ENCODE results near the gene SOX11.

The SOX11 gene

GRCh38 chr2:5673145-5674025 lies 18.8 kb upstream of the SOX11 start:
- Histone ChIP-seq H3K4me3 (ENCODE audit: low read length) (peak overlapping the region; percentile 61), H3K27ac (ENCODE audit: low read length) (no peak overlapping the region), H3K36me3 (ENCODE audit: insufficient read depth, low read depth, low read length) (no peaks in the 10 kb centered on the region), H3K27me3 (ENCODE audit: insufficient read depth, low read length) (peaks cover 51% of the 10 kb centered on the region), H3K9ac (ENCODE audit: low read depth, low read length) (no peak overlapping the region; the same call in 1 of the 2 replicates), H3K4me1 (ENCODE audit: insufficient read depth, low read length) (peaks cover 12% of the 10 kb centered on the region; the same call in 1 of the 2 replicates), H3K9me3 (ENCODE audit: insufficient read depth, low read depth, low read length) (no peaks in the 10 kb centered on the region)

DNA sequence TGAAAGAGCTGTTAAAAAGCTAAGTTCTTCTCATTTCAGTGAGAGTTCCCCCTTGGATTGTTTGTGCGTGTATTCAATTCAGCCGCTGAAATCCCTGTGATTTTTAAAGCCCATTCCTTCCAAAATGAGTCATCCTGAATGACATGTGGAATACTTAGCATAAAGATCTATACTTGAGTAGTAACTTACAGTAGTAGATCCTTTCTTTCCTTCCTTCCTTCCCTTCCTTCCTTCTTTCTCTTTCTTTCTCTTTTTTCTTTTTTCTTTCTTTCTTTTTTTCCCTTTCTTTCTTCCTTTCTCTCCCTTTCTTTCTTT lies 18.2 kb upstream of the SOX11 start:
- peaks cover 8% of the 10 kb centered on the region; the same call in 1 of the 2 replicates for H3K4me1 ChIP-seq (ENCODE audit: insufficient read depth, low read length)
- no peaks in the 10 kb centered on the region for H3K36me3 ChIP-seq (ENCODE audit: insufficient read depth, low read depth, low read length)
- H3K27ac ChIP-seq (ENCODE audit: low read length) = no peak overlapping the region
- H3K4me3 ChIP-seq (ENCODE audit: low read length) = peak overlapping the region; percentile 61
- no peak overlapping the region; the same call in 1 of the 2 replicates for H3K9ac ChIP-seq (ENCODE audit: low read depth, low read length)
- H3K27me3 ChIP-seq (ENCODE audit: insufficient read depth, low read length) = peaks cover 51% of the 10 kb centered on the region
- H3K9me3 ChIP-seq (ENCODE audit: insufficient read depth, low read depth, low read length) = no peaks in the 10 kb centered on the region

DNA sequence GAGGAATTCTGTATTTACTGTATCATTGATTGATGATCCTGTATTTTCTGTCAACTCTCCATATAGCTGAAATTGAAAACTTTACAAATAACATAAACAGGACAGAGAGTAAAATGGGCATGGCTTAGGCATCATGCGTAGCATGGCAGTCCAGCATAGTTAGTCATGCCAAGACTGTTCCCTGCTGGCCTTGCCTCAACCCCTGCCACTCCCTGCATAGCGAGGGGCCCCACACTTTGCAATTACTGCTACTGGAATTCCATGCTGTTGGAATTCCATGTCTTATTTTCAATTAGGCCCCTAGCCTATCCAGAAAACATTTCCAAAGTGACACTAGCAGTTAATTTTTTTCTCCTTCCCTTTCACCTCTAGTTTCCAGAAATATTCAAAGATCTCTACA lies 15.1 kb upstream of the SOX11 start:
- Histone ChIP-seq H3K36me3 (ENCODE audit: insufficient read depth, low read depth, low read length) (no peaks in the 10 kb centered on the region), H3K9me3 (ENCODE audit: insufficient read depth, low read depth, low read length) (no peaks in the 10 kb centered on the region), H3K27ac (ENCODE audit: low read length) (no peak overlapping the region), H3K4me1 (ENCODE audit: insufficient read depth, low read length) (peaks cover 6% of the 10 kb centered on the region; the same call in 1 of the 2 replicates), H3K9ac (ENCODE audit: low read depth, low read length) (no peak overlapping the region), H3K27me3 (ENCODE audit: insufficient read depth, low read length) (peaks cover 39% of the 10 kb centered on the region), H3K4me3 (ENCODE audit: low read length) (no peak overlapping the region)

DNA sequence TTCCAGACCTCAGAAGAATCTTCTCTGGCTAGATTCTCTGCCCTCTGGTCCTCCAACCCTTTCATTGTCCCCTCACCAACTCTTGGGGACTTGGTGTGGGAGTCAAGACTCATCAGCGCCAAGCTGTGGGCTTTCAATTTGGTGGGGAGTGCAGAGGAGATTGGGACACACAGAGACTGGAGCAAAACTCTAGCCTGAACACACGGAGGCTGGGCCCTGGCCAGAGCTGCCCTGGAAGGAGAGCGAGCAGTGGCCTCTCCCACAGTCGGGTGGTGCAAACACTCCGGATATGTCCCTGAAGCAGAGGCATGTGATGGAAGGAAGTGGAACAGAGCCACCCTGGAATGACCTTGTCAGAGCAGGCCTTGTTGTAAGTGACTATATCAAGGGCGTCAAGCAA lies 8.7 kb upstream of the SOX11 start:
- Histone ChIP-seq H3K27me3 (ENCODE audit: insufficient read depth, low read length) (no peaks in the 10 kb centered on the region), H3K4me3 (ENCODE audit: low read length) (no peak overlapping the region), H3K9me3 (ENCODE audit: insufficient read depth, low read depth, low read length) (no peaks in the 10 kb centered on the region), H3K9ac (ENCODE audit: low read depth, low read length) (no peak overlapping the region), H3K36me3 (ENCODE audit: insufficient read depth, low read depth, low read length) (no peaks in the 10 kb centered on the region), H3K4me1 (ENCODE audit: insufficient read depth, low read length) (no peaks in the 10 kb centered on the region), H3K27ac (ENCODE audit: low read length) (no peak overlapping the region)

GRCh38 chr2:5685225-5685624 lies 7.0 kb upstream of the SOX11 start:
- H3K9ac ChIP-seq (ENCODE audit: low read depth, low read length) = no peak overlapping the region
- H3K4me3 ChIP-seq (ENCODE audit: low read length) = no peak overlapping the region
- no peak overlapping the region for H3K27ac ChIP-seq (ENCODE audit: low read length)
- peaks cover 3% of the 10 kb centered on the region; the same call in 1 of the 2 replicates for H3K4me1 ChIP-seq (ENCODE audit: insufficient read depth, low read length)
- no peaks in the 10 kb centered on the region for H3K27me3 ChIP-seq (ENCODE audit: insufficient read depth, low read length)
- H3K36me3 ChIP-seq (ENCODE audit: insufficient read depth, low read depth, low read length) = no peaks in the 10 kb centered on the region
- no peaks in the 10 kb centered on the region for H3K9me3 ChIP-seq (ENCODE audit: insufficient read depth, low read depth, low read length)

- H3K9ac ChIP-seq (ENCODE audit: low read depth, low read length) = no peak overlapping the region
- no peak overlapping the region for H3K27ac ChIP-seq (ENCODE audit: low read length)
- H3K4me3 ChIP-seq (ENCODE audit: low read length) = no peak overlapping the region
- H3K36me3 ChIP-seq (ENCODE audit: insufficient read depth, low read depth, low read length) = no peaks in the 10 kb centered on the region
- H3K9me3 ChIP-seq (ENCODE audit: insufficient read depth, low read depth, low read length) = no peaks in the 10 kb centered on the region
- peaks cover 3% of the 10 kb centered on the region; the same call in 1 of the 2 replicates for H3K4me1 ChIP-seq (ENCODE audit: insufficient read depth, low read length)
- no peaks in the 10 kb centered on the region for H3K27me3 ChIP-seq (ENCODE audit: insufficient read depth, low read length)
These were observed 6.1 kb upstream of the SOX11 start for GRCh38 chr2:5686068-5686467.

GRCh38 chr2:5686536-5686935 lies 5.6 kb upstream of the SOX11 start:
- Histone ChIP-seq H3K27ac (ENCODE audit: low read length) (no peak overlapping the region), H3K4me1 (ENCODE audit: insufficient read depth, low read length) (peaks cover 3% of the 10 kb centered on the region; the same call in 1 of the 2 replicates), H3K9ac (ENCODE audit: low read depth, low read length) (no peak overlapping the region), H3K36me3 (ENCODE audit: insufficient read depth, low read depth, low read length) (no peaks in the 10 kb centered on the region), H3K4me3 (ENCODE audit: low read length) (no peak overlapping the region), H3K9me3 (ENCODE audit: insufficient read depth, low read depth, low read length) (no peaks in the 10 kb centered on the region), H3K27me3 (ENCODE audit: insufficient read depth, low read length) (no peaks in the 10 kb centered on the region)

DNA sequence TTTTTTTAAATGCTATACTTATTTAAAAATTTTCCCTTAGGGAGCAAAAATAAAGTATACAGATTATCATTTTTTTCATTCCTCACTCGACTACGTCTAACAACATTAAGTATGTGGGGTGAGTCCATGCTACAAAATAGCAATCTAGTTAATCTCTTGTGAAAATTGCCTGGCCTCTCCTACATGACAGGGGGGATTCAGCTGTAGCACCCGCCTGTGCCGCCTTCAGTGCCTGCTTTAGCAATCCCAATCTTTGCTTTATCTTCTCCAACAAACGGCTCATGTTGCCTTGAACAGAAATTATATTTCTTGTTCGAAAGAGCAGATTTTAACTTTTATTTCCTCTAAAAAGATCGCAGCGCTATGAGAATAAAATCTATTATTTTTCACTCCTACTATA lies 2.4 kb upstream of the SOX11 start:
- Histone ChIP-seq H3K27me3 (ENCODE audit: insufficient read depth, low read length) (no peaks in the 10 kb centered on the region), H3K4me3 (ENCODE audit: low read length) (peak overlapping the region; percentile 94), H3K27ac (ENCODE audit: low read length) (no peak overlapping the region), H3K9ac (ENCODE audit: low read depth, low read length) (peak overlapping the region; percentile 97; the same call in 1 of the 2 replicates), H3K36me3 (ENCODE audit: insufficient read depth, low read depth, low read length) (peaks cover 1% of the 10 kb centered on the region; the same call in 1 of the 2 replicates), H3K9me3 (ENCODE audit: insufficient read depth, low read depth, low read length) (no peaks in the 10 kb centered on the region), H3K4me1 (ENCODE audit: insufficient read depth, low read length) (peaks cover 3% of the 10 kb centered on the region; the same call in 1 of the 2 replicates)

GRCh38 chr2:5690286-5690685 lies 1.9 kb upstream of the SOX11 start:
- Histone ChIP-seq H3K36me3 (ENCODE audit: insufficient read depth, low read depth, low read length) (peaks cover 7% of the 10 kb centered on the region; the same call in 1 of the 2 replicates), H3K4me1 (ENCODE audit: insufficient read depth, low read length) (peaks cover 3% of the 10 kb centered on the region; the same call in 1 of the 2 replicates), H3K4me3 (ENCODE audit: low read length) (peak overlapping the region; percentile 94), H3K27ac (ENCODE audit: low read length) (peak overlapping the region; percentile 87), H3K9ac (ENCODE audit: low read depth, low read length) (peak overlapping the region; percentile 97), H3K27me3 (ENCODE audit: insufficient read depth, low read length) (no peaks in the 10 kb centered on the region), H3K9me3 (ENCODE audit: insufficient read depth, low read depth, low read length) (no peaks in the 10 kb centered on the region)

GRCh38 chr2:5690718-5691220 lies 1.4 kb upstream of the SOX11 start:
- H3K27me3 ChIP-seq (ENCODE audit: insufficient read depth, low read length) = no peaks in the 10 kb centered on the region
- peaks cover 3% of the 10 kb centered on the region; the same call in 1 of the 2 replicates for H3K4me1 ChIP-seq (ENCODE audit: insufficient read depth, low read length)
- peak overlapping the region; percentile 94 for H3K4me3 ChIP-seq (ENCODE audit: low read length)
- peak overlapping the region; percentile 87 for H3K27ac ChIP-seq (ENCODE audit: low read length)
- peaks cover 7% of the 10 kb centered on the region; the same call in 1 of the 2 replicates for H3K36me3 ChIP-seq (ENCODE audit: insufficient read depth, low read depth, low read length)
- no peaks in the 10 kb centered on the region for H3K9me3 ChIP-seq (ENCODE audit: insufficient read depth, low read depth, low read length)
- H3K9ac ChIP-seq (ENCODE audit: low read depth, low read length) = peak overlapping the region; percentile 97

- peaks cover 7% of the 10 kb centered on the region; the same call in 1 of the 2 replicates for H3K36me3 ChIP-seq (ENCODE audit: insufficient read depth, low read depth, low read length)
- H3K27ac ChIP-seq (ENCODE audit: low read length) = peak overlapping the region; percentile 87
- H3K27me3 ChIP-seq (ENCODE audit: insufficient read depth, low read length) = no peaks in the 10 kb centered on the region
- H3K4me1 ChIP-seq (ENCODE audit: insufficient read depth, low read length) = peaks cover 3% of the 10 kb centered on the region; the same call in 1 of the 2 replicates
- H3K9ac ChIP-seq (ENCODE audit: low read depth, low read length) = peak overlapping the region; percentile 97
- H3K9me3 ChIP-seq (ENCODE audit: insufficient read depth, low read depth, low read length) = no peaks in the 10 kb centered on the region
- peak overlapping the region; percentile 98 for H3K4me3 ChIP-seq (ENCODE audit: low read length)
These were observed 781 bp upstream of the SOX11 start for GRCh38 chr2:5691221-5691984.

All from iPS-20b (cell line).